ENCODE measurements around the gene C12orf57.

GRCh38 chr12:6978611-6979011 lies 34.8 kb downstream of the C12orf57 start:
- TF ChIP-seq CTCF (IDR thresholded peaks at IDR 0.05; ENCODE audit: insufficient read depth, low read length) (no peak), POLR2AphosphoS5 (IDR thresholded peaks at IDR 0.05; ENCODE audit: low read depth) (no peak), GABPA (IDR thresholded peaks at IDR 0.05; ENCODE audit: low read depth) (no peak)
